ENCODE results near the gene ABCB1. TPM values are rescaled to one million over a fixed set of nuclear protein-coding genes. Genes with fewer than 3 reads are reported as not detected.

Gene ABCB1
- total and polyA plus RNA-seq, 10 of the 15 experiments (the other 5 are each of a cell fraction or from before 2014, with no cell fraction given), result 0.40 to 13.9 (median 1.9) TPM

GRCh38 chr7:87459941-87460340, 140.7 kb downstream of the ABCB1 start:
- no peaks in the 10 kb centered on the region for H3K4me1 ChIP-seq (ENCODE audit: control insufficient read depth, insufficient read depth, low read length)
- no peaks in the 10 kb centered on the region for H4K20me1 ChIP-seq (ENCODE audit: control insufficient read depth, insufficient read depth)
- no peak for TF ChIP-seq CBX5 (IDR thresholded peaks at IDR 0.05; ENCODE audit: low read depth)
- intact Hi-C loops (cut with micrococcal nuclease; ENCODE audit: unreplicated experiment), result no loop called here
- RAD21 ChIA-PET (ENCODE audit: unreplicated experiment), result no interaction called here
- CTCF ChIA-PET, result no interaction called here
- H3K79me2 ChIP-seq (ENCODE audit: control insufficient read depth, insufficient read depth, low read length), result no peaks in the 10 kb centered on the region
- ATAC-seq, result no peak
- H3K27ac ChIP-seq (ENCODE audit: control insufficient read depth, insufficient read depth), result no peak overlapping the region
- H3K4me2 ChIP-seq (ENCODE audit: control insufficient read depth, insufficient read depth), result no peak overlapping the region
- 81% methylated on average over 2 of the region's 2 CpGs for WGBS (ENCODE audit: insufficient coverage, insufficient replicate concordance, low lambda C conversion rate, missing lambda C conversion rate)
- BruUV-seq (replicated peaks), result no TSS peak
- no peak overlapping the region for H2AFZ ChIP-seq (ENCODE audit: control insufficient read depth, low read depth, low read length)
- no peaks in the 10 kb centered on the region for H3K27me3 ChIP-seq (replicated peaks in 1 of 2; ENCODE audit: control insufficient read depth in 2 of 2, insufficient read depth in 2 of 2, low read length in 1 of 2)
- DNase-seq (ENCODE audit: low read depth, low spot score), result no peak
- no peak for FAIRE-seq
- in situ Hi-C loops (cut with MboI), result no loop called here
- no peaks in the 10 kb centered on the region for H3K9me3 ChIP-seq (replicated peaks; ENCODE audit: control insufficient read depth, insufficient read depth, low read length)
- POLR2A ChIA-PET, result interaction anchor here (0.6 kb wide), 1 partner anchor 98 kb away, joined by 5 read pairs; no protein-coding TSS in a partner anchor
- H3K36me3 ChIP-seq (ENCODE audit: control insufficient read depth in 2 of 2, insufficient read depth in 2 of 2, low read length in 1 of 2), result no peaks in the 10 kb centered on the region
- no peak overlapping the region for H3K9ac ChIP-seq (ENCODE audit: control insufficient read depth, insufficient read depth, low read length)
- H3K4me3 ChIP-seq, result no peak overlapping the region
- SMC1A ChIA-PET (ENCODE audit: uncharacterized antibody, unreplicated experiment), result interaction anchor here (1.0 kb wide), 1 partner anchor 12 kb away, joined by 3 read pairs; no protein-coding TSS in a partner anchor

GRCh38 chr7:87458148-87458547, 142.5 kb downstream of the ABCB1 start:
- ChIA-PET SMC1A (ENCODE audit: uncharacterized antibody, unreplicated experiment) (interaction anchor here (1.9 to 2.2 kb wide), 3 partner anchors 11 to 30 kb away, joined by 4 to 10 read pairs (median 6); no protein-coding TSS in a partner anchor), CTCF (interaction anchor here (0.6 to 1.1 kb wide), 2 partner anchors 14 to 42 kb away, joined by 3 read pairs; no protein-coding TSS in a partner anchor), POLR2A (interaction anchor here (0.7 to 1.0 kb wide), 2 partner anchors 12 to 29 kb away, joined by 3 to 4 read pairs; no protein-coding TSS in a partner anchor), RAD21 (ENCODE audit: unreplicated experiment) (interaction anchor here (0.6 kb wide), 1 partner anchor 222 kb away, joined by 3 read pairs; no protein-coding TSS in a partner anchor)
- no peaks in the 10 kb centered on the region for H3K9me3 ChIP-seq (replicated peaks; ENCODE audit: control insufficient read depth, insufficient read depth, low read length)
- in situ Hi-C loops (cut with MboI), result no loop called here
- H3K4me2 ChIP-seq (ENCODE audit: control insufficient read depth, insufficient read depth), result no peak overlapping the region
- no peak overlapping the region for H3K27ac ChIP-seq (ENCODE audit: control insufficient read depth, insufficient read depth)
- H3K27me3 ChIP-seq (replicated peaks in 1 of 2; ENCODE audit: control insufficient read depth in 2 of 2, insufficient read depth in 2 of 2, low read length in 1 of 2), result no peaks in the 10 kb centered on the region
- no peaks in the 10 kb centered on the region for H3K4me1 ChIP-seq (ENCODE audit: control insufficient read depth, insufficient read depth, low read length)
- DNase-seq (ENCODE audit: low read depth, low spot score) (no peak), ATAC-seq (no peak), FAIRE-seq (no peak)
- no TSS peak for BruUV-seq (replicated peaks)
- no peaks in the 10 kb centered on the region for H3K79me2 ChIP-seq (ENCODE audit: control insufficient read depth, insufficient read depth, low read length)
- 64% methylated on average over 3 of the region's 3 CpGs for WGBS (ENCODE audit: insufficient coverage, insufficient replicate concordance, low lambda C conversion rate, missing lambda C conversion rate)
- no peak overlapping the region for H3K9ac ChIP-seq (ENCODE audit: control insufficient read depth, insufficient read depth, low read length)
- intact Hi-C loops (cut with micrococcal nuclease; ENCODE audit: unreplicated experiment), result no loop called here
- H4K20me1 ChIP-seq (ENCODE audit: control insufficient read depth, insufficient read depth), result no peaks in the 10 kb centered on the region
- H3K4me3 ChIP-seq, result no peak overlapping the region
- no peaks in the 10 kb centered on the region for H3K36me3 ChIP-seq (ENCODE audit: control insufficient read depth in 2 of 2, insufficient read depth in 2 of 2, low read length in 1 of 2)
- H2AFZ ChIP-seq (ENCODE audit: control insufficient read depth, low read depth, low read length), result no peak overlapping the region
- TF ChIP-seq SP1 (IDR thresholded peaks at IDR 0.05; ENCODE audit: low read depth, low read length), result no peak
- no peak for TF ChIP-seq ZNF622 (IDR thresholded peaks at IDR 0.05)
- TF ChIP-seq HDGF (IDR thresholded peaks at IDR 0.05), result no peak
- no peak for TF ChIP-seq ZBTB4 (CRISPR knock-in tag; IDR thresholded peaks at IDR 0.05)
- no peak for TF ChIP-seq ATF3 (IDR thresholded peaks at IDR 0.05; ENCODE audit: borderline replicate concordance, extremely low read depth, low read depth, low read length)
- TF ChIP-seq HCFC1 (IDR thresholded peaks at IDR 0.05; ENCODE audit: low read length), result no peak
- TF ChIP-seq SRF (IDR thresholded peaks at IDR 0.05; ENCODE audit: low read depth in 2 of 2, low read length in 2 of 2), result no peak
- TF ChIP-seq PKNOX1 (IDR thresholded peaks at IDR 0.05), result no peak
- no peak for TF ChIP-seq SUPT20H (IDR thresholded peaks at IDR 0.05; ENCODE audit: borderline replicate concordance, control insufficient read depth, low read depth, low read length)
- TF ChIP-seq ELK1 (IDR thresholded peaks at IDR 0.05; ENCODE audit: low read depth, low read length), result no peak
- TF ChIP-seq NR2F1 (conservative IDR thresholded peaks at IDR 0.05), result no peak

Measured in GM12878 (cell line).